Measurements from ENCODE around the gene WBP1.

- TF ChIP-seq POLR2A (IDR thresholded peaks at IDR 0.05), result no peak
- no peak for TF ChIP-seq CTCF (IDR thresholded peaks at IDR 0.05)
These were observed 32.7 kb upstream of the WBP1 start for GRCh38 chr2:74425523-74425922.

Data from Peyer's patch (tissue), 4 donors.